SJCRH30 (cell line): ENCODE results near the gene SLC25A39. TPM values are rescaled to one million over a fixed set of nuclear protein-coding genes. Genes with fewer than 3 reads are reported as not detected.

ENCODE experiments used
- DNase-seq, 2 experiments: peaks; one replicate each; pipeline ENCODE4 v3.0.0-alpha.2; 2015 to 2020
- H3K27ac ChIP-seq: fragments of 250-450 bp; sonication (Bioruptor Pico); 2 replicates; pipeline ENCODE4 v1.5.1; 2020; ENCODE audit warnings: mild to moderate bottlenecking, moderate library complexity
- H3K27me3 ChIP-seq: fragments of 250-450 bp; sonication (Bioruptor Pico); 2 replicates; pipeline ENCODE4 v1.5.1; 2020; ENCODE audit warnings: mild to moderate bottlenecking, moderate library complexity
- H3K36me3 ChIP-seq: fragments of 250-450 bp; sonication (Bioruptor Pico); 2 replicates; pipeline ENCODE4 v1.5.1; 2020; ENCODE audit warnings: mild to moderate bottlenecking, moderate library complexity
- H3K4me1 ChIP-seq: fragments of 250-450 bp; sonication (Bioruptor Pico); 2 replicates; pipeline ENCODE4 v1.5.1; 2020; ENCODE audit warnings: mild to moderate bottlenecking, moderate library complexity
- H3K4me3 ChIP-seq: fragments of 250-450 bp; sonication (Bioruptor Pico); 2 replicates; pipeline ENCODE4 v1.5.1; 2020; ENCODE audit warnings: mild to moderate bottlenecking, moderate library complexity
- H3K9me3 ChIP-seq: fragments of 250-450 bp; sonication (Bioruptor Pico); replicated peaks from 2 replicates; pipeline ENCODE4 v1.5.1; 2020; ENCODE audit warnings: mild to moderate bottlenecking, moderate library complexity
- total RNA-seq: library from RNA; depleted of rRNA; stranded (reverse); fragments of >200 nt; shearing (Covaris generic); gene quantifications from 2 replicates; pipeline ENCODE4 v1.2.3, GENCODE V29; 2014

The SLC25A39 gene
- total RNA-seq, 1 experiment from 2014 or later, result 87.2 TPM

- no peaks in the 10 kb centered on the region for H3K9me3 ChIP-seq
- DNase-seq, result no peak
- H3K27me3 ChIP-seq, result peaks cover 10% of the 10 kb centered on the region; the same call in 1 of the 2 replicates
- peaks cover 4% of the 10 kb centered on the region; the same call in 1 of the 2 replicates for H3K4me1 ChIP-seq
- H3K36me3 ChIP-seq, result no peaks in the 10 kb centered on the region
- H3K27ac ChIP-seq, result no peak overlapping the region
- H3K4me3 ChIP-seq, result no peak overlapping the region
These were observed 20.0 kb downstream of the SLC25A39 start for GRCh38 chr17:44304651-44305050.

GRCh38 chr17:44297975-44298374 lies 26.6 kb downstream of the SLC25A39 start:
- Histone ChIP-seq H3K4me1 (no peaks in the 10 kb centered on the region), H3K9me3 (no peaks in the 10 kb centered on the region), H3K27me3 (peaks cover 3% of the 10 kb centered on the region; the same call in 1 of the 2 replicates), H3K27ac (no peak overlapping the region), H3K36me3 (no peaks in the 10 kb centered on the region), H3K4me3 (no peak overlapping the region)
- no peak for DNase-seq

GRCh38 chr17:44293509-44294226 lies 31.0 kb downstream of the SLC25A39 start:
- H3K4me3 ChIP-seq, result no peak overlapping the region
- no peaks in the 10 kb centered on the region; the same call in 1 of the 2 replicates for H3K27me3 ChIP-seq
- no peaks in the 10 kb centered on the region for H3K4me1 ChIP-seq
- no peak overlapping the region for H3K27ac ChIP-seq
- DNase-seq, result peak in 1 of 2 experiments; percentile 26
- no peaks in the 10 kb centered on the region for H3K36me3 ChIP-seq
- H3K9me3 ChIP-seq, result no peaks in the 10 kb centered on the region

GRCh38 chr17:44287651-44288050 lies 37.0 kb downstream of the SLC25A39 start:
- no peak for DNase-seq
- H3K27me3 ChIP-seq, result no peaks in the 10 kb centered on the region
- no peak overlapping the region for H3K4me3 ChIP-seq
- H3K9me3 ChIP-seq, result no peaks in the 10 kb centered on the region
- H3K27ac ChIP-seq, result no peak overlapping the region
- no peaks in the 10 kb centered on the region for H3K36me3 ChIP-seq
- no peaks in the 10 kb centered on the region for H3K4me1 ChIP-seq

- Histone ChIP-seq H3K27ac (no peak overlapping the region), H3K4me1 (peaks cover 15% of the 10 kb centered on the region), H3K9me3 (no peaks in the 10 kb centered on the region), H3K4me3 (no peak overlapping the region), H3K27me3 (no peaks in the 10 kb centered on the region), H3K36me3 (no peaks in the 10 kb centered on the region)
- DNase-seq, result no peak
These were observed 40.6 kb downstream of the SLC25A39 start for GRCh38 chr17:44284024-44284400.

- no peak for DNase-seq
- H3K27ac ChIP-seq, result no peak overlapping the region
- no peaks in the 10 kb centered on the region for H3K27me3 ChIP-seq
- no peak overlapping the region for H3K4me3 ChIP-seq
- H3K9me3 ChIP-seq, result no peaks in the 10 kb centered on the region
- H3K36me3 ChIP-seq, result no peaks in the 10 kb centered on the region
- H3K4me1 ChIP-seq, result peaks cover 19% of the 10 kb centered on the region
These were observed 41.1 kb downstream of the SLC25A39 start for GRCh38 chr17:44283344-44284023.

- Histone ChIP-seq H3K27me3 (no peaks in the 10 kb centered on the region), H3K4me1 (peaks cover 19% of the 10 kb centered on the region), H3K9me3 (no peaks in the 10 kb centered on the region), H3K4me3 (no peak overlapping the region), H3K27ac (no peak overlapping the region), H3K36me3 (no peaks in the 10 kb centered on the region)
- no peak for DNase-seq
These were observed 42.4 kb downstream of the SLC25A39 start for GRCh38 chr17:44282264-44282663.

- DNase-seq, result no peak
- Histone ChIP-seq H3K9me3 (no peaks in the 10 kb centered on the region), H3K4me1 (peaks cover 19% of the 10 kb centered on the region), H3K4me3 (no peak overlapping the region), H3K27me3 (no peaks in the 10 kb centered on the region), H3K36me3 (no peaks in the 10 kb centered on the region), H3K27ac (no peak overlapping the region)
These were observed 43.1 kb downstream of the SLC25A39 start for GRCh38 chr17:44281570-44281969.

GRCh38 chr17:44280392-44280937 lies 44.2 kb downstream of the SLC25A39 start:
- H3K27ac ChIP-seq, result 0 out of 2 replicates have a peak overlapping the region, but pooled peaks have one; percentile 24
- H3K4me3 ChIP-seq, result no peak overlapping the region
- DNase-seq, result no peak
- H3K36me3 ChIP-seq, result no peaks in the 10 kb centered on the region
- H3K4me1 ChIP-seq, result peaks cover 19% of the 10 kb centered on the region
- H3K9me3 ChIP-seq, result no peaks in the 10 kb centered on the region
- H3K27me3 ChIP-seq, result no peaks in the 10 kb centered on the region

- Histone ChIP-seq H3K27ac (0 out of 2 replicates have a peak overlapping the region, but pooled peaks have one; percentile 24), H3K4me3 (no peak overlapping the region), H3K4me1 (peaks cover 19% of the 10 kb centered on the region), H3K27me3 (no peaks in the 10 kb centered on the region), H3K9me3 (no peaks in the 10 kb centered on the region), H3K36me3 (no peaks in the 10 kb centered on the region)
- DNase-seq, result peak; percentile 78 to 81
These were observed 44.8 kb downstream of the SLC25A39 start for GRCh38 chr17:44279666-44280391.

- Histone ChIP-seq H3K36me3 (no peaks in the 10 kb centered on the region), H3K27ac (no peak overlapping the region), H3K4me1 (peaks cover 19% of the 10 kb centered on the region), H3K27me3 (no peaks in the 10 kb centered on the region), H3K4me3 (no peak overlapping the region), H3K9me3 (no peaks in the 10 kb centered on the region)
- no peak for DNase-seq
These were observed 45.3 kb downstream of the SLC25A39 start for GRCh38 chr17:44279346-44279665.

- Histone ChIP-seq H3K9me3 (no peaks in the 10 kb centered on the region), H3K36me3 (no peaks in the 10 kb centered on the region), H3K27ac (no peak overlapping the region), H3K4me3 (no peak overlapping the region), H3K27me3 (no peaks in the 10 kb centered on the region), H3K4me1 (peaks cover 19% of the 10 kb centered on the region)
- no peak for DNase-seq
These were observed 46.6 kb downstream of the SLC25A39 start for GRCh38 chr17:44277976-44278375.

- peaks cover 25% of the 10 kb centered on the region for H3K4me1 ChIP-seq
- no peak overlapping the region for H3K27ac ChIP-seq
- no peaks in the 10 kb centered on the region for H3K9me3 ChIP-seq
- H3K27me3 ChIP-seq, result no peaks in the 10 kb centered on the region
- DNase-seq, result no peak
- H3K36me3 ChIP-seq, result no peaks in the 10 kb centered on the region
- H3K4me3 ChIP-seq, result no peak overlapping the region
These were observed 51.0 kb downstream of the SLC25A39 start for GRCh38 chr17:44273607-44274006.

- Histone ChIP-seq H3K27me3 (no peaks in the 10 kb centered on the region), H3K27ac (no peak overlapping the region), H3K4me1 (peaks cover 31% of the 10 kb centered on the region), H3K36me3 (no peaks in the 10 kb centered on the region), H3K9me3 (no peaks in the 10 kb centered on the region), H3K4me3 (no peak overlapping the region)
- no peak for DNase-seq
These were observed 51.7 kb downstream of the SLC25A39 start for GRCh38 chr17:44272954-44273353.
